ENCODE results near the gene DHRS7C. TPM values are rescaled to one million over a fixed set of nuclear protein-coding genes. Genes with fewer than 3 reads are reported as not detected.

Gene DHRS7C
- total and polyA plus RNA-seq, 2 donors (not counting 1 experiment from before 2014, with no cell fraction given): not detected

DNA sequence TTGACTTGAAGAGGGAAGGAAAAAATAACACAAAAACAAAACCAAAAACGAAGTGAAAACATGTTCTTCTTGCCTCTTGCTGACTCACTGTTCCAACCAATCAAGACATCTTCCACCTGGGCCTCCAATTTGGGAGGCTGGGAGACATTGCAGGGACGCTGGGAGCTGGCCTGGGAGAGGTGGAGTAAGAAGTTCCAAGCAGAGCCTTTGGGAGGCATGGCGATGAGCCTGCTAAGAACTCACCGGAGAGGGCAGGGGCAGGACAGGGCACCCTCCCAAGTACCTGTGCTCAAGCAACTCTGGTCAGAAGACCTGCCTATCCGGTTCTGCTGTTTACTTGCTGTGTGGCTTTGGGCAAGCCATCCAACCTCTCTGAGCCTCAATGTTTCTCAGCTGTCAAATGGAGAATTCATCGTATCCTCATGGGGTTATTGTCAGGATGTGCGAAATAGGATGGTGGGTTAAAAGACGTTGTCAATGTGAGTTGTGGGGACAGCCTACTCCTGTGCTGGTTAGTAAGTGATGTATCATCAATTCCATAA is 33.5 kb upstream of the DHRS7C start:
- intact Hi-C loops (cut with micrococcal nuclease): no loop called here
- H2AFZ ChIP-seq (ENCODE audit: insufficient read depth, low read depth, low read length, poor library complexity, severe bottlenecking): no peak overlapping the region
- DNase-seq (no peak), ATAC-seq (ENCODE audit: low read depth) (no peak)
- Mint-ChIP-seq H3K4me3 (no peak overlapping the region), H3K27me3 (peaks cover 16% of the 10 kb centered on the region), H3K27ac (no peak overlapping the region), H3K9me3 (ENCODE audit: insufficient read depth) (no peaks in the 10 kb centered on the region), H3K4me1 (no peaks in the 10 kb centered on the region)
- TF ChIP-seq EZH2 (IDR thresholded peaks at IDR 0.05; ENCODE audit: borderline replicate concordance, insufficient read depth, low read depth, low read length, poor library complexity, severe bottlenecking): no peak
- no peak for TF ChIP-seq CTCF (IDR thresholded peaks at IDR 0.05)
- 92% methylated on average over 6 of the region's 8 CpGs for WGBS (ENCODE audit: insufficient coverage)
- H3K4me3 ChIP-seq (ENCODE audit: control extremely low read depth in 1 of 5, extremely low read depth in 1 of 5, insufficient read depth in 1 of 5, low read depth in 2 of 5, low read length in 4 of 5): no peak overlapping the region
- no peak overlapping the region for H3K4me2 ChIP-seq (replicated peaks; ENCODE audit: low read depth, low read length, poor library complexity, severe bottlenecking)
- no peaks in the 10 kb centered on the region for H3K79me2 ChIP-seq (ENCODE audit: control insufficient read depth, insufficient read depth, low read length)
- no peaks in the 10 kb centered on the region for H4K20me1 ChIP-seq (ENCODE audit: control insufficient read depth, insufficient read depth, low read length, poor library complexity, severe bottlenecking)
- ChIA-PET POLR2A (no interaction called here), CTCF (no interaction called here)
- peaks cover 0 to 9% (median 0%) of the 10 kb centered on the region in 3 donors for H3K9me3 ChIP-seq (ENCODE audit: control extremely low read depth in 1 of 3, control insufficient read depth in 2 of 3, insufficient read depth in 1 of 3, low read length in 2 of 3)
- H3K27ac ChIP-seq (ENCODE audit: low read length in 2 of 2): no peak overlapping the region
- peaks cover 0 to 2% (median 0%) of the 10 kb centered on the region in 4 experiments for H3K27me3 ChIP-seq (replicated peaks in 1 of 4; ENCODE audit: control extremely low read depth in 1 of 4, control insufficient read depth in 3 of 4, insufficient read depth in 4 of 4, low read length in 3 of 4)
- no peaks in the 10 kb centered on the region for H3K4me1 ChIP-seq (ENCODE audit: control insufficient read depth in 2 of 2, insufficient read depth in 2 of 2, low read length in 2 of 2)
- no peaks in the 10 kb centered on the region for H3K36me3 ChIP-seq (replicated peaks in 1 of 2; ENCODE audit: control extremely low read depth in 1 of 2, control insufficient read depth in 1 of 2, extremely low read depth in 1 of 2, insufficient read depth in 2 of 2, low read length in 1 of 2)
- no peak overlapping the region for H3K9ac ChIP-seq (ENCODE audit: low read length)

GRCh38 chr17:9824094-9824493 is 32.7 kb upstream of the DHRS7C start:
- no peak for DNase-seq
- intact Hi-C loops (cut with micrococcal nuclease): no loop called here
- 81% methylated on average over 3 of the region's 4 CpGs for WGBS (ENCODE audit: insufficient coverage)
- no peak for TF ChIP-seq CTCF (IDR thresholded peaks at IDR 0.05)
- TF ChIP-seq EZH2 (IDR thresholded peaks at IDR 0.05; ENCODE audit: borderline replicate concordance, insufficient read depth, low read depth, low read length, poor library complexity, severe bottlenecking): no peak
- Mint-ChIP-seq H3K27ac (no peak overlapping the region), H3K4me1 (no peaks in the 10 kb centered on the region), H3K4me3 (no peak overlapping the region), H3K9me3 (ENCODE audit: insufficient read depth) (no peaks in the 10 kb centered on the region), H3K27me3 (peaks cover 19% of the 10 kb centered on the region)
- H3K36me3 ChIP-seq (replicated peaks in 1 of 2; ENCODE audit: control extremely low read depth in 1 of 2, control insufficient read depth in 1 of 2, extremely low read depth in 1 of 2, insufficient read depth in 2 of 2, low read length in 1 of 2): no peaks in the 10 kb centered on the region
- CTCF ChIA-PET: no interaction called here
- POLR2A ChIA-PET: no interaction called here
- H3K79me2 ChIP-seq (ENCODE audit: control insufficient read depth, insufficient read depth, low read length): no peaks in the 10 kb centered on the region
- peaks cover 0 to 9% (median 0%) of the 10 kb centered on the region in 3 donors for H3K9me3 ChIP-seq (ENCODE audit: control extremely low read depth in 1 of 3, control insufficient read depth in 2 of 3, insufficient read depth in 1 of 3, low read length in 2 of 3)
- no peak overlapping the region for H3K9ac ChIP-seq (ENCODE audit: low read length)
- H2AFZ ChIP-seq (ENCODE audit: insufficient read depth, low read depth, low read length, poor library complexity, severe bottlenecking): no peak overlapping the region
- no peaks in the 10 kb centered on the region for H3K4me1 ChIP-seq (ENCODE audit: control insufficient read depth in 2 of 2, insufficient read depth in 2 of 2, low read length in 2 of 2)
- ATAC-seq (ENCODE audit: low read depth): no peak
- no peak overlapping the region for H3K4me3 ChIP-seq (ENCODE audit: control extremely low read depth in 1 of 5, extremely low read depth in 1 of 5, insufficient read depth in 1 of 5, low read depth in 2 of 5, low read length in 4 of 5)
- H3K4me2 ChIP-seq (replicated peaks; ENCODE audit: low read depth, low read length, poor library complexity, severe bottlenecking): no peak overlapping the region
- H4K20me1 ChIP-seq (ENCODE audit: control insufficient read depth, insufficient read depth, low read length, poor library complexity, severe bottlenecking): no peaks in the 10 kb centered on the region
- H3K27me3 ChIP-seq (replicated peaks in 1 of 4; ENCODE audit: control extremely low read depth in 1 of 4, control insufficient read depth in 3 of 4, insufficient read depth in 4 of 4, low read length in 3 of 4): peaks cover 0 to 2% (median 0%) of the 10 kb centered on the region in 4 experiments
- no peak overlapping the region for H3K27ac ChIP-seq (ENCODE audit: low read length in 2 of 2)
